NCI-H1694 treated with DMSO at 0.1 percent for 48 hours (cell line): Measurements from ENCODE around the gene KMT2C.
"Not testable (repeated sequence)": the region's sequence is repeated elsewhere in the genome, so short reads cannot be mapped to it uniquely, and the experiment has no call there.

Experiments used
- DNase-seq: peaks from one replicate; lab custom pipeline; 2025; lab: John Stamatoyannopoulos, UW

Gene KMT2C

GRCh38 chr7:152355474-152356057, 80.2 kb downstream of the KMT2C start:
- no peak for DNase-seq

- no peak for DNase-seq
Observed at GRCh38 chr7:152354061-152354460, 81.7 kb downstream of the KMT2C start.

GRCh38 chr7:152353281-152353680, 82.5 kb downstream of the KMT2C start:
- not testable (repeated sequence) for DNase-seq

- not testable (repeated sequence) for DNase-seq
Observed at GRCh38 chr7:152351747-152352146, 84.1 kb downstream of the KMT2C start.

GRCh38 chr7:152351168-152351567, 84.6 kb downstream of the KMT2C start:
- no peak for DNase-seq

GRCh38 chr7:152347888-152348287, 87.9 kb downstream of the KMT2C start:
- DNase-seq: no peak

- DNase-seq: no peak
Observed at GRCh38 chr7:152344253-152344652, 91.5 kb downstream of the KMT2C start.

GRCh38 chr7:152342796-152343195, 93.0 kb downstream of the KMT2C start:
- DNase-seq: no peak

GRCh38 chr7:152341914-152342236, 93.9 kb downstream of the KMT2C start:
- no peak for DNase-seq

GRCh38 chr7:152341039-152341913, 94.5 kb downstream of the KMT2C start:
- peak; percentile 49 for DNase-seq

GRCh38 chr7:152340161-152340560, 95.6 kb downstream of the KMT2C start:
- no peak for DNase-seq

GRCh38 chr7:152338561-152338960, 97.2 kb downstream of the KMT2C start:
- no peak for DNase-seq

GRCh38 chr7:152336754-152337368, 98.9 kb downstream of the KMT2C start:
- DNase-seq: peak; percentile 37

GRCh38 chr7:152335900-152336571, 99.8 kb downstream of the KMT2C start:
- DNase-seq: no peak

GRCh38 chr7:152333134-152333533, 102.7 kb downstream of the KMT2C start:
- DNase-seq: no peak

GRCh38 chr7:152330827-152331226, 105.0 kb downstream of the KMT2C start:
- no peak for DNase-seq

GRCh38 chr7:152329469-152329868, 106.3 kb downstream of the KMT2C start:
- DNase-seq: no peak

GRCh38 chr7:152328234-152328633, 107.6 kb downstream of the KMT2C start:
- no peak for DNase-seq

- DNase-seq: no peak
Observed at GRCh38 chr7:152315845-152316244, 120.0 kb downstream of the KMT2C start.

- peak; percentile 43 for DNase-seq
Observed at GRCh38 chr7:152313831-152314604, 121.8 kb downstream of the KMT2C start.

GRCh38 chr7:152313217-152313616, 122.6 kb downstream of the KMT2C start:
- no peak for DNase-seq

GRCh38 chr7:152312316-152312715, 123.5 kb downstream of the KMT2C start:
- DNase-seq: peak; percentile 32
